HG02588 (cell line): ENCODE results near the gene PCAT6.
"Not testable (repeated sequence)": the region's sequence is repeated elsewhere in the genome, so short reads cannot be mapped to it uniquely, and the experiment has no call there.

ENCODE experiments used
- ATAC-seq: cut with Tn5 transposase; IDR thresholded peaks from one replicate; pipeline ENCODE4 v1.9.1; 2021; ENCODE audit warnings: mild to moderate bottlenecking, moderate library complexity; ENCODE audit not compliant: unreplicated experiment

Gene PCAT6

GRCh38 chr1:202810615-202811295, at the start of gene PCAT6:
PCAT6 (plus strand) TSS chr1:202810954.
- ATAC-seq = peak; percentile 79

- ATAC-seq = no peak
These were observed 48.7 kb upstream of the PCAT6 start for GRCh38 chr1:202762019-202762418.

GRCh38 chr1:202765721-202766120, 45.0 kb upstream of the PCAT6 start:
- no peak for ATAC-seq

GRCh38 chr1:202770135-202770534, 40.6 kb upstream of the PCAT6 start:
- ATAC-seq = no peak

- ATAC-seq = no peak
These were observed 29.6 kb upstream of the PCAT6 start for GRCh38 chr1:202781180-202781579.

GRCh38 chr1:202786804-202787203, 23.9 kb upstream of the PCAT6 start:
- ATAC-seq = no peak

- no peak for ATAC-seq
These were observed 22.0 kb upstream of the PCAT6 start for GRCh38 chr1:202788800-202789199.

GRCh38 chr1:202791077-202791747, 19.5 kb upstream of the PCAT6 start:
- ATAC-seq = no peak

GRCh38 chr1:202794051-202794740, 16.6 kb upstream of the PCAT6 start:
- no peak for ATAC-seq

- ATAC-seq = not testable (repeated sequence)
These were observed 15.8 kb upstream of the PCAT6 start for GRCh38 chr1:202794931-202795330.

- ATAC-seq = no peak
These were observed 14.1 kb upstream of the PCAT6 start for GRCh38 chr1:202796670-202797069.

GRCh38 chr1:202798260-202798659, 12.5 kb upstream of the PCAT6 start:
- no peak for ATAC-seq

- no peak for ATAC-seq
These were observed 11.9 kb upstream of the PCAT6 start for GRCh38 chr1:202798792-202799331.

- no peak for ATAC-seq
These were observed 10.0 kb upstream of the PCAT6 start for GRCh38 chr1:202800742-202801141.

GRCh38 chr1:202801175-202801574, 9.6 kb upstream of the PCAT6 start:
- ATAC-seq = no peak

- ATAC-seq = no peak
These were observed 8.7 kb upstream of the PCAT6 start for GRCh38 chr1:202802034-202802433.

GRCh38 chr1:202802998-202803932, 7.5 kb upstream of the PCAT6 start:
- ATAC-seq = no peak

GRCh38 chr1:202804126-202804525, 6.6 kb upstream of the PCAT6 start:
- ATAC-seq = no peak

GRCh38 chr1:202805886-202806844, 4.6 kb upstream of the PCAT6 start:
- no peak for ATAC-seq
